Fibroblast of upper back skin (primary cell): ENCODE results near the gene NEK5.
A peak's percentile ranks its signal among the peaks of the same experiment; 100 is the strongest.

Experiments used
- DNase-seq: peaks from one replicate; pipeline ENCODE4 v3.0.0-alpha.2; 2013

Gene NEK5

GRCh38 chr13:52009946-52010345, 118.9 kb downstream of the NEK5 start:
- DNase-seq, result no peak

GRCh38 chr13:52006523-52007245, 122.2 kb downstream of the NEK5 start:
- DNase-seq, result no peak

- DNase-seq, result no peak
Observed at GRCh38 chr13:52005841-52006522, 122.9 kb downstream of the NEK5 start.

- DNase-seq, result no peak
Observed at GRCh38 chr13:52004511-52005170, 124.2 kb downstream of the NEK5 start.

- no peak for DNase-seq
Observed at GRCh38 chr13:52003541-52003940, 125.3 kb downstream of the NEK5 start.

- DNase-seq, result no peak
Observed at GRCh38 chr13:52002361-52002760, 126.5 kb downstream of the NEK5 start.

GRCh38 chr13:52001120-52001731, 127.6 kb downstream of the NEK5 start:
- peak; percentile 40 for DNase-seq

- no peak for DNase-seq
Observed at GRCh38 chr13:51999921-52000320, 129.0 kb downstream of the NEK5 start.

GRCh38 chr13:51999510-51999911, 129.4 kb downstream of the NEK5 start:
- no peak for DNase-seq

- no peak for DNase-seq
Observed at GRCh38 chr13:51998723-51999509, 130.0 kb downstream of the NEK5 start.

GRCh38 chr13:51997641-51998330, 131.1 kb downstream of the NEK5 start:
- DNase-seq, result no peak

- DNase-seq, result no peak
Observed at GRCh38 chr13:51997186-51997585, 131.7 kb downstream of the NEK5 start.

GRCh38 chr13:51996641-51997040, 132.2 kb downstream of the NEK5 start:
- no peak for DNase-seq

GRCh38 chr13:51995677-51996551, 133.0 kb downstream of the NEK5 start:
- DNase-seq, result peak; percentile 16

GRCh38 chr13:51993713-51994112, 135.2 kb downstream of the NEK5 start:
- DNase-seq, result no peak

GRCh38 chr13:51988988-51989618, 139.8 kb downstream of the NEK5 start:
- DNase-seq, result no peak
